HUES48 (cell line): ENCODE results near the gene MUS81.

ENCODE experiments used
- H3K27ac ChIP-seq: one replicate; pipeline ENCODE4 v1.7.0; 2013; ENCODE audit warnings: low read depth, low read length, inconsistent platforms
- H3K27me3 ChIP-seq: 2 replicates; pipeline ENCODE4 v1.6.1; 2013; ENCODE audit warnings: mild to moderate bottlenecking, low read length; ENCODE audit not compliant: control insufficient read depth, insufficient read depth
- H3K36me3 ChIP-seq: 2 replicates; pipeline ENCODE4 v1.6.1; 2013; ENCODE audit warnings: low read length; ENCODE audit not compliant: control insufficient read depth, insufficient read depth
- H3K4me1 ChIP-seq: 2 replicates; pipeline ENCODE4 v1.6.1; 2013; ENCODE audit warnings: mild to moderate bottlenecking, low read length; ENCODE audit not compliant: control insufficient read depth, insufficient read depth
- H3K4me3 ChIP-seq: 2 replicates; pipeline ENCODE4 v1.5.1; 2013; ENCODE audit warnings: mild to moderate bottlenecking, low read depth, low read length
- H3K9ac ChIP-seq: 2 replicates; pipeline ENCODE4 v1.6.1; 2013; ENCODE audit warnings: mild to moderate bottlenecking, low read depth, low read length, moderate library complexity
- H3K9me3 ChIP-seq: 2 replicates; pipeline ENCODE4 v1.6.1; 2013; ENCODE audit warnings: low read length; ENCODE audit not compliant: control insufficient read depth, insufficient read depth

MUS81 gene

DNA sequence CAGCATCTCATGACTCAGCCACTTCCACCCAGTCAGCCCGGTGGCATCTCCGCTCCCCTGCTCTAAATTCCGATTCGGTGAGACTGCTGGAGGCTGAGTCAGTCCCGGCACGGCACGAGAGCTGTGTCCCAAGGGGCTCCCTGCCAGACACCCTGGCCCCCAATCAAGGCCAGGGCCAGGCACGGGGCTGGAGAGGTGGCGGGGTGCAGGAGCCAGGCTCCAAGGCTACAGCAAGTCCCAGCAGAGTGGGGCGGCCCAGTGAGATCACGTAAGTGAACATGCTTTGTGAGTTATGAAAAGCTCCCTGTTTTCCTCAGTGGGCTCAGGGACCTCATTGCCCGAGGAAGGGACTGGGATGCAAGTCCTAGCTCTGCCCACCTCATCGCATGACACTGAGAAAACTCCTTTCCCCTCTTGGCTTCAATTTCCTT is 55.6 kb downstream of the MUS81 start:
- Histone ChIP-seq H3K27me3 (no peaks in the 10 kb centered on the region), H3K36me3 (peaks cover 6% of the 10 kb centered on the region), H3K9me3 (no peaks in the 10 kb centered on the region), H3K4me1 (peaks cover 16% of the 10 kb centered on the region; the same call in 1 of the 2 replicates), H3K27ac (peak overlapping the region; percentile 85), H3K4me3 (no peak overlapping the region), H3K9ac (0 out of 2 replicates have a peak overlapping the region, but pooled peaks have one; percentile 18)
